A549 (cell line): Measurements from ENCODE around the gene MSI2.

Experiments used
- MAFK ChIP-seq: fragments of 450-650 bp; IDR thresholded peaks from 2 replicates; pipeline ENCODE4 v1.6.1; 2014; ENCODE audit not compliant: partially characterized antibody
- SMC3 ChIP-seq: fragments of >200 bp; sonication (Bioruptor Twin); formaldehyde crosslinking; IDR thresholded peaks from 3 replicates; pipeline ENCODE4 v1.6.1; 2018; ENCODE audit warnings: inconsistent platforms

DNA sequence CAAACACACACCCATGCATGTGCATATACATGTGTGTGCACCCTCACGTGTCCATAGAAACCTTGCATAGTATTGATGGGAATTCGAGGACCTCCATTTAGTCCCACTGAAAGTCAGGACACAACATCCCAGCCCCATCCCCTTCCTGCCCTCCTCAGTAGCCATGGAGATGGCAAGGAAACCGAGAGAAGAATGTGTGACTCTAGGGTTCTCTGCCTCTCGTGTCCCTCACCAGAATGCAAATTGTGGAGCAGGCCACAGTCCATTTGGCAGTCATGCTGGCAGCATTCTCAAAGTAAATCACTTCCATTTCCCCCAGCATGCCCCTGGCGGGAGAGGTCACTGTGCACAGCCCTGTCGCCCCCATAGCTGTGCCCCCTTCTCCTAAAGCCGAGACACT, 141.1 kb downstream of the MSI2 start:
- TF ChIP-seq MAFK (no peak), SMC3 (no peak)
